GM12864 (cell line): Measurements from ENCODE around the gene ERC2.

Source experiments
- DNase-seq: peaks from one replicate; pipeline ENCODE4 v3.0.0-alpha.2; 2011; ENCODE audit warnings: low read depth
- H3K4me3 ChIP-seq: 2 replicates; pipeline ENCODE4 v1.5.1; 2011; ENCODE audit warnings: mild to moderate bottlenecking, low read depth, low read length, control low read depth
- CTCF ChIP-seq: IDR thresholded peaks from 2 replicates; pipeline ENCODE4 v1.5.1; 2011; ENCODE audit warnings: low read depth, mild to moderate bottlenecking, moderate library complexity, low read length, control low read depth, inconsistent platforms; ENCODE audit errors: missing control alignments

The ERC2 gene

DNA sequence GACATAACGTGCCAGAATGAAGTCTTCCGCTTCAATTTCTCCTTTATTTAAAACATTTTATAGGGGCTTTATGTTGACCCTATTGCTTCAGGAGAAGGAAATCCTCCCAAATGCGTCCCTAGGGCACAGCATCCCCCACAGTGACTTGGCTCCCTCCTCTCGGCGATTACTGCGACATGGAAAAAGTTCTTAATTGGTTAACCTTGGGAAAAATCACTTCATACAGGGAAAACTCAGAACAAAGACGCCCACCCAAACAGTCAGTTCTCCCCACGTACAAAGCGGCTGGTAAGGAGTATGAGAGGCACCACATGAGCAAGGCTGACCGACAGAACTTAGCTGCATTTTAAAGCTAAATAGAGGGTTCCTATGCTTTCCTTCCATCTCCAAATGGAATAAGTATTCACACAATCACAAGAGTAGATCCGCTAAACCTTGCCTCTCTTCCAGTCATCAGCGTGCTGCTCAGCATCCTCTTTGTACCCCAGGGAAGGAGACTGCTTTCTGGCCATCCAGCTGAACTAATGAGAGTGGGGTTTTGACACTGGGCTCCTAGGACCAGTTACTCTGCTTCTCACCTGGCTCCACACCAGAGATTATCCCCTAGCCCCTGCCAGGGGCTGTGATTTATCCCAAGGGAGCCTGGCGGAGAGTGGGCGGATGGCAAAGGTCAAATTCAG, 565.9 kb downstream of the ERC2 start:
- TF ChIP-seq CTCF, result no peak
- no peak for DNase-seq

GRCh38 chr3:55899887-55900286, 568.4 kb downstream of the ERC2 start:
- no peak for DNase-seq
- peak; percentile 28 for TF ChIP-seq CTCF
- H3K4me3 ChIP-seq, result no peak overlapping the region

More for the DNA sequence above, 565.9 kb downstream of the ERC2 start:
- no peak overlapping the region for H3K4me3 ChIP-seq

DNA sequence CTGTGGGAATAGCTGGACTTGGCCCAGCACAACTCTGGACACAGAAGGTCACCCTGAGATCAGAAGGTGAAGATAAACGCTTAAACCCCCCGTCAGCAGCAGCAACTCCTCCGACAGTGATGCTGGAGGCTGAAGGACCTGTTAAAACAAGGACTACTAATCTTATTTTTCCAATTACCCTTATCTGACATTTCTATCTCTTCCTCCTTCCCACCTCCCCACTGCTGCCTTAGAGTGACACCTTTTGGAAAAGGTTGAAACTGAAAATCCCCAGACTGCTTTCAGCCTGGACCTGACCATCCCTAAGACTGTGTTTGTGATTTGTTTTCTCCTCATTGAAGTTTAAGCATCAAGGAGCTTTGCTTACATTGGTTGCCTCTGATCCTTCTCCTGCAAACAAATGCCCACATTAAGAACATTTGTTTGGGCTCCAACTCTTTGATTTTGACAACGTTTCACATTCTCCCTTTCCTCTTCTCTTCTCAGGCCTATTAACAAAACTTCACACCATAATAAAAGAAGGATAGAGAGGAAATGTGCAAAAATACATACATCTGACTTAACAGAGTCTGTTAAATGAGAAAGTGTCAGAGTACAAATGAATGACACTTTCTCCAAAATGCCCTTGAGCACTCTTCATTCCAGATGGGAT, 570.6 kb downstream of the ERC2 start:
- no peak for DNase-seq
- no peak for TF ChIP-seq CTCF
- no peak overlapping the region for H3K4me3 ChIP-seq

- H3K4me3 ChIP-seq, result no peak overlapping the region
- no peak for TF ChIP-seq CTCF
- no peak for DNase-seq
Measured at GRCh38 chr3:55895897-55896566, 572.2 kb downstream of the ERC2 start.

- no peak for TF ChIP-seq CTCF
- no peak overlapping the region for H3K4me3 ChIP-seq
- DNase-seq, result no peak
Measured at GRCh38 chr3:55894605-55895004, 573.7 kb downstream of the ERC2 start.

GRCh38 chr3:55893045-55893664, 575.1 kb downstream of the ERC2 start:
- TF ChIP-seq CTCF, result no peak
- H3K4me3 ChIP-seq, result no peak overlapping the region
- no peak for DNase-seq
